Spleen (tissue), 7 donors: ENCODE results near the gene EIF2B1.

Source experiments
- CTCF ChIP-seq, 11 experiments: fragments of 200-600 bp in 7 of 11; fragments of 450-650 bp in 4 of 11; sonication (generic) in 4 of 11; IDR thresholded peaks in 8 of 11; conservative IDR thresholded peaks in 3 of 11; 1 replicate in 7 of 11; 2 replicates in 4 of 11; pipeline versions ENCODE4 v1.4.0 to v1.8.0; 2016 to 2021; ENCODE audit warnings: antibody characterized with exemption in 11 of 11, inconsistent platforms in 4 of 11, mild to moderate bottlenecking in 1 of 11
- POLR2A ChIP-seq, 3 donors: fragments of 450-650 bp; IDR thresholded peaks; one replicate each; pipeline ENCODE4 v1.5.1; 2017; ENCODE audit warnings: antibody characterized with exemption in 3 of 3, mild to moderate bottlenecking in 1 of 3
- POLR2AphosphoS5 ChIP-seq, 3 donors: sonication (generic); formaldehyde crosslinking; IDR thresholded peaks; one replicate each; pipeline ENCODE4 v1.5.1; 2017; ENCODE audit warnings: antibody characterized with exemption in 3 of 3
- donor health status: DM: no; HTN: no; CAD: no; lungs with moderate emphysema.
- donor health status: DM: no; HTN: no; CAD: no.
- donor health status: DM: no; HTN: no; CAD: no.

- no peak for TF ChIP-seq POLR2A (IDR thresholded peaks at IDR 0.05)
- TF ChIP-seq CTCF (IDR thresholded peaks at IDR 0.05 in 8 of 11, conservative IDR thresholded peaks at IDR 0.05 in 3 of 11): no peak
- TF ChIP-seq POLR2AphosphoS5 (IDR thresholded peaks at IDR 0.05): no peak
Observed at GRCh38 chr12:123634142-123634561, 666 bp upstream of the EIF2B1 start.
